Stimulated activated CD4-positive, alpha-beta T cell treated with anti-CD3 and anti-CD28 coated beads, Interleukin-1b, Interleukin-23, amount 100 ng/mL, for 24 hours (primary cell): ENCODE results near the gene TEN1.
"Not testable (repeated sequence)": the region's sequence is repeated elsewhere in the genome, so short reads cannot be mapped to it uniquely, and the experiment has no call there.

ENCODE experiments used
- DNase-seq, 4 experiments: peaks; one replicate each; pipeline ENCODE4 v3.0.0-alpha.2; 2020; ENCODE audit warnings: low read depth in 4 of 4, low spot score in 1 of 4

TEN1 gene

DNA sequence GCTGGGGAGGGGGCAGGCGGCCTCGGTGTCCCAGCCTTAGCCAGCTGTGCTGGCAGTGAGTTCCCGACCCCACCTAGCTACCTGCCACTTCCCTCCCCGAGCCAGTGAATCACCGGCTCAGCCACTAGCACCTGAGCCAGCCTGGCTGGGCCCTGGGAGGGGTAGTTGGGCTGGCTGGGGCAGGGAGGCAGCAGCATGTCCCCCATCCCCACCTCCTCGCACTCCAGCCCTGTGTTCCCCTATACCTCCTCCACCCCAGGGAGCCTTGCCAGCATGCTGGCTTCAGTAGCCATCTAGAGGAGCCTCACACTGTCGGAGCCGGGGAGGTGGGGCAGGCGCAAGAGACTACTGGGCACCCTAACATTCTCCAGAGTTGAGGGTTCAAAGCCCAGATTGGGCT is 45.3 kb downstream of the TEN1 start:
- DNase-seq: no peak

DNA sequence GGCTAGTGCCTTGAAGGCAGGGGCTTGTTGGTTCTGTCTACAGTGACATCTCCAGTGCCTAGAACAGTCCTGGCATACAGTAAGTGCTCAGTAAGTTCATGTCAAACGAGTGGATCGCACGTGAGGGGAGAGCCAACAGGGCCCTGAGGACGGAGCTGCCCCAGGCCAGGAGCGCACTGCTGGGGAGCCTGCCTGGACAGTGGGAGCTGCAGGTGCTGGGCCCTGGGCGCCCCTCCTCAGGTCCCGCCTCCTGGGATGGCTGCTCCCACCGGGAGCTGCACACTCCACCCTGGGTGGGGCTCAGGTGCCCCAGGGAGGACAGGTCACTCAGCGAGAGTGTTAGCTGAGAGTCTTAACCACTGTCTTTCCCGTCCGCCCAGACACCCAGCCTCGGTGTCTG is 46.3 kb downstream of the TEN1 start:
- DNase-seq: no peak

DNA sequence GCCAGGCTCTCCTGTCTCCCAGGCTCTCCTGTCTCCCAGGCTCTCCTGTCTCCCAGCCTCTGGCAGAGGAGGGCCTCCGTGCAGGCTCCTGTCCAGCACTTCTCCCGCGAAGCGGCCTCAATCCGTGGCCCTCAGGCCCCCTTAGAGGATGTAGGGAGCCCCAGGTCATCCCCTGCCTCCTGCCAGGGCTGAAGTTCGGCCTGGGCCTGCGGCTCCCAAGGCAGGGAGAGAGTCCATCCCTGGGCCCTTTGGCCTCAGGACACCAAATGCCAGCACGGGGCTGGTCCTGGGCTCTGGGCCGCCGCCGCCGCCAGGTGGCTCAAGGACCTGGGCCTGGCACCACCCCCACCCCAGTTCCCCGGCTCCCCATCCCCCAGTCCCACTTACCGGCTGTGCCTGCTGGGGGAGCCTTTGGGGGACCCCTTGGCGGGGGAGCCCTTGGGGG is 47.7 kb downstream of the TEN1 start:
- no peak for DNase-seq

DNA sequence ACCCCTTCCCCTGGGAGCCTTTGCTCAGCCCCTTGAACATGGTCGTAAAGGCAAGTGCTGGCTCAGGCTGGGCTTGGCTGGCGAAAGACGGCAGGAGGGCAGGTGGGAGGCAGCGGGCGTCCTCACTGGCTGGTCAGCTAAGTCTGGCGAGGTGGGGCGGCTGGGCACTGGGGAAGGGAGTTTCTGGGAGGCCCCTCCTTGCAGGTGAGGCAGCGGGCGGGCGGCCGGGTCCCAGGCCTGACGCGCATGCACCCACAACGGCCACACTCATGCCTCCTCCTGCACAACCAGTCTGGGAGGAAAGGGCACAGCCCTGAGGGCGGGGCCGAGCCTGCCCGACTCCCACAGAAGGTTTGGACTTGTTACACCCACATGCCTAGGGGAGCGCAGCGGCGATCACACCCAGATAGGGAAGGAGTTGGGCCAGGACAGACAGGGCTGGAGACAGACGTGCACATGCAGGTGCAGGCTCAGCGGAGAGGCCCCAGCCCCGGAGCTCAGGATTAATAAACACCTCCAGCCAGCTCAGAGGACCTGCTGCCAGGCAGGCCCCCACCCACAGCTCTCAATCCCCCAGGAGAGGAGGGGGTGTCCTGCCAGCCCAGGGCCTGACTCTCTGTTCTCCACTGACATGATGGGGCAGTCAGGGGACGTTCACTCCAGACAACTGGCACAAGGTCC is 48.3 kb downstream of the TEN1 start, which contains the start of gene EVPL:
Gene EVPL, minus strand, starts transcription at position 148 of the 681 bp plus-strand sequence. Its CDS starts 108 bp downstream, at position 40.
- DNase-seq: no peak

DNA sequence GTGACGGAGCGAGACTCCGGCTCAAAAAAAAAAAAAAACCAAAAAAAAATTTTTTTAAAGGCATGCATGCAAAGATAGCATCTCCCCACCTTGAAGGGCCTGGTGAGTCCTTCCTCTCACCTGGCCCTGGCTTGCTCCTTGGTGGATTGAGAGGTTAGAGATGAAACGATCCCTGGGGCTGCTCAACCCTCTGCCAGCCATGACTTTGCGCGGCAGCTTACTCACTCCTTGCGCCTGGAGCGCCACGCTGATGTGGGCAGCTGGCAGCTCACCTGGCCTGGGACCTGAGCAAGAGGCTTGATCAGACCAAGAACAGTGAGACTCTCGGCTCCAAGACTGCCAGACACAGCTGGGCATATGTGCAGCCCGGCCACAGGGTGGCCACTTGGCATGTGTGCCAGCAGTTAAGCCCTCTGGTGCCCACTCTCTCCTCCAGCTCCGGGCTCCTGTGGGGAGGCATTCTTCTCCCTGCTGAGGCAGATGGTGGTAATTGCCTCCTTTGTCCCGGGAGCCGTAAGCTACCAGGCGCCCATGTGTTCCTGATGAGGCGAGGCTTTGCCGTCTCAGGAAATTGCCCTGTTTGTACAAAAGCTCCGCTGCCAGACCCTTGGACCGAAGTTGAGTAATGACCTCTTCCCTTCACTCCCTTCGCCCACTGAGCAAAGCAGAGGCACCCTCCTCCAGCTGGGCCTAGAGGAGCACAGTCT is 53.2 kb downstream of the TEN1 start:
- DNase-seq: no peak

DNA sequence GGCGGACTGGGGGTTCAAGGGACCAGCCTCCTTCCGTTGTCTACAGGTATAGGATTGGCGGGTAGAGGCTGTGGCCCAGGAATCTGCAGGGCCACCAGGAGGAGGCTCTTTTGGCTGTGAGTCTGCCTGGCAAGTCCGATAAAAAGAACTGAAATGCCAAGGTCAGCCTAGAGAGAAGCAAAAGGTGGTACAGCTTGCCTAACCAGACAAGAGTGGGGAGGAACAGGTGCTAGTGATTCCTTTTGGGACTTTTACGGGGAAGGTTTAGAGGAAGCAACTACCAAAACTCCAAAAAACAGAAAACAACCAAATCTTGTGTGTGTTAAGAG is 53.7 kb downstream of the TEN1 start:
- DNase-seq: no peak

DNA sequence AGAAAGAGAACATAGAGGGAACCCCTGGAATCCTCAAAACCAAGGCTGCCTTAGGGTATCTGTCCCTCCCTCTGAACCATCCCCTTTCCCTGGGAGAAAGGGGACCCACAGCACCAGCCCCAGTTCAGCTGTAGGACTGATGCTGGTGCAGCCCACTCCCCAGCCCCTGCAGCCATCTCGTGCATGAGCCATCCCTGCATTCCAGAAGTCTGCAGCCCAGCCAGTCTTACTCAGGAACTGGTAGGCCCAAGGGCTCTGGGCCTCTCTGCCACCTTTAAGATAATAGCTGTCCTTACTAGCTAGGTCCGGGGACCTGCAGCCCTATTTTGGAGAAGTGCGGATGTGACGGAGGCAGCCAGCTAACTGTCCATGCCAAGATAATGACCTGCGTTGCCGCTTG is 54.1 kb downstream of the TEN1 start:
- DNase-seq: no peak

DNA sequence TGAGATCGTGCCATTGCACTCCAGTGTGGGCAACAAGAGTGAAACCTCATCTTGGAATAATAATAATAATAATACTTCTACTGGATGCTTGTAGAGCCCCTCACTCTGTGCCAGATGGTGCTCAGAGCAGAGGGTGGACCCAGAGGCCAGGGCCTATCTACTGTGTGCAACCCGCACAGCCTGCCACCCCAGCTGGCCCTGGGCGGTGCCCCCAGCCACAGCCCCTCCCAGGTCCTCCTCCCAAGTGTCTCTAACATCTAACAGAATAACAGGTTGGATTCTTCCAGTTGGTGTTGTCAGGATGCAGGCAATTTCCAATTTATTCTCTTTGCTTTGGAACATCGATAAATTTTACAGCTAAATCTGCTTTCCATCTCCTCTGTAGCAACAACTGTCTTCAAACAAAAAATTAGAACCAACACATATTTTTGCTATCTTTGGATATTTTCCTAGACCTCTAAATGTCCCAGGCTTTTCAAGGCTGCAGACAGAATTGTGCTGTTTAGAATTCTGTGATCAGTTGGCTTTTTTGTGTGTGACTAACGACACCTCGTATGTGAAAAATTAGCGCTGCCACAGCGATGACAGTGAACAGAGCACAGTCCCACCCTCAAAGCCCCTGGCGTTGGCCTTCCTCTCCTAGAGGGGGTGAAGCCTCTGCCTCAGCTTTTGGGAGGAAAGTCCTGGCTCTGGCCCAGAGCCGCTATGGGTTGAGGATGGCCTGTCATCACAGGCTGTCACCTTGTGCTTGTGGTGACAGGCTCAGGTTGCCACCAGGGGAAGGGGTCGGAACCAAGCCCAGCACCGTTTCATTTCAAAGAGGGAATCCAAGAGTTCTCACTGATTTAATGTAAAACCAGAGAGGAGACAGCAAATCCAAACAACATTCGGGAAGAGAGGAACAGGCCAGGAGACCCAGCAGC is 55.6 kb downstream of the TEN1 start:
- no peak for DNase-seq

DNA sequence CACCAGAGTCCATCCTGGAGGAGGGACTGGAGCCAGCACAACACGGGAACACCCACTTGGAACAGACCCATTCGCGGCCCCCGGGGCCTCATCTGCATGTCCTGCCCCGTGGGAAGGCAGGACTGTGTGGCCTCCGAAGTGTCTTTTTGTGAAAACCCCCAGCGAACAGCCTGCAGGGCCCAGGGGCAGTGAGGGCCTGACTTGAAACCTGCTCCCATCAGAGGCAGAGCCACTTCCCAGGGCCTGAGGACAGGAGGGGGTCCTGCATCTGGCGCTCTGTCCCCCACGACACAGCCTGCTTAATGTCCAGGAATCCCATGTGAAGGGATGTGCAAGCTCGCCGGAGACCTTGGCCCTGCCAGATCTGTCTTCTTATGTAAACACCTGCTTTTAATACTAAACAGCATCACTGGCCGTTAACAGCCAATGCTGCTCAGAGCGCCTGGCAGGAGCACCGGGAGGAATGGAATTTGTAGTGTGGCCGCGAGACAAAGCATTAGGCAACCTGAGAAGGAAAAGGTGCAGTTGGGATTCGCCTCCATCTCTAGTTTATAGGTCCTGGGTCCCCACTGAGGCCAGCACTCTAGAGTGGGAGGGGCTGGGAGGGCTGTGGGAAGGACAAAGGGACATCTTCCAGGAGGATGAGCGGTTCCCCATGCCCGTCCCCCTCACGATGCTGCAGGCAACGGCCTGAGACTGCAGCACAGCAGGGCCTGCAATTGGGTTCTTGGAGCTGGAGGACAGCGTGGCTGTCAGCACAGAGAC is 57.6 kb downstream of the TEN1 start:
- no peak for DNase-seq

DNA sequence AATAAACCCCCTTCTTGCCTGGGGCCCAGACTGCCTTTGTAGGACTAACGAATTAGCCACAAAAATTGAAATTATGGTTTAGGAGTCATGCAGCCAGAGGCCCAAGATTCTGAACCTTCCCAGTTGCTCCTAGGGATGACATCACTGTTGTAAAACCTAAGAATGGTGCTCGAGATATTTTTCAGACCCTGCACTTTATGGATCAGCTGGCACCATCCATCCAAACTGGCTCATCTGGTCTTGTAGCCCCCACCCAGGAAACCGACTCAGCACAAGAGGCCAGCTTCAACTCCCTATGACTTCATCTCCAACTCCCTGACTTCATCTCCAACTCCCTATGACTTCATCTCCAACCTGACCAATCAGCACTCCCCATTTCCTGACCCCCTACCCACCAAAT is 59.0 kb downstream of the TEN1 start:
- no peak for DNase-seq

DNA sequence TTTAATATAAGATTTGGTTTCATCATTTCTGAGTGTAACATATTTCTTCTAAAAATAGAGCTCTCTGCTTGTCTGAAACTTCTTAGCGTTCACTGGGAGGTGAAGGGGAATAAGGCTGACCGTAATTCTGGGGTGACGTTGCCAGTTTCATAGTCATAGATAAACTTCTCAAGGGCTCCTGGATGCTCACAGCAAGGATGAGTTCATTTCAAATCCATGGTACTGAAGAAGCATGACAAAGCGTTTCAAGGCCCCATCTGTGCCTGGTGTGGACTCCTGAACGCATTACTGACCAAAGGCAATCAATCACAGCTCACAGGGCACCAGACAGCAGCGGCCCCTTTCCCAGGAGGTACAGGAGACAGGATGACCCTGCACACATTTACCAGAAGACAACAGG is 60.1 kb downstream of the TEN1 start:
- DNase-seq: no peak

DNA sequence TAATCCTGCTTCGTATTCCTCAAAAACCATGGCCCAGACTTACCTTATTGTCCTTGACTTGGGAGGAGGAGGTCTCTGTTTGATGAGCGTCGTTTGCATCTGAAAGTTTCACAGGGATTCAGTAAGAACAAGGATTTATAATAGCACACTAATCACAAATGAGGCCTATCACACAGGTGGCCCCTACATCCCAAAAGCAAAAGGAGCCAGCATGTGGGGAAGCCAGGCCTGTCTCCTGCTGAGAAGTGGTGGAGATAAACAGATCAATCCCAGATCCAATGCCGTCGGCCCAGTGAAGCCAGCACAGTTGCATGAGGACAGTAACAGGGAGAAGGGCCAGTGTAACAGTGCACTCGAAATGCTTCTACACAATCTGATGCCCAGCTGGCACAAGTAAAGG is 61.3 kb downstream of the TEN1 start:
- DNase-seq: no peak

DNA sequence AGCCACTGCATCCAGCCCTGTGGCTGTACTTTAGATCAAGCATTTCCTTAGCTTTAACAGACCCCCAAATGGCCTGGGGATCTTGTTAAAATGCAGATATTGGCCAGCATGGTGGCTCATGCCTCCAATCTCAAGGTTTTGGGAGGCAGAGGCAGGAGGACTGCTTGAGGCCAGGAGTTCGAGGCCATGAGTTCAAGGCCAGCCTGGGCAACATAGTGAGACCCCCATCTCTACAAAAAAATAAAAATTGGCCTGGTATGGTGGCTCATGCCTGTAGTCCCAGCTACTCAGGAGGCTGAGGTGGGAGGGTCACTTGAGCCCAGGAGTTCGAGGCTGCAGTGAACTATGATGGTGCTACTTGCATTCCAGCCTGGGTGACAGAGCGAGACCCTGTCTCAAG is 63.8 kb downstream of the TEN1 start:
- DNase-seq: not testable (repeated sequence)

DNA sequence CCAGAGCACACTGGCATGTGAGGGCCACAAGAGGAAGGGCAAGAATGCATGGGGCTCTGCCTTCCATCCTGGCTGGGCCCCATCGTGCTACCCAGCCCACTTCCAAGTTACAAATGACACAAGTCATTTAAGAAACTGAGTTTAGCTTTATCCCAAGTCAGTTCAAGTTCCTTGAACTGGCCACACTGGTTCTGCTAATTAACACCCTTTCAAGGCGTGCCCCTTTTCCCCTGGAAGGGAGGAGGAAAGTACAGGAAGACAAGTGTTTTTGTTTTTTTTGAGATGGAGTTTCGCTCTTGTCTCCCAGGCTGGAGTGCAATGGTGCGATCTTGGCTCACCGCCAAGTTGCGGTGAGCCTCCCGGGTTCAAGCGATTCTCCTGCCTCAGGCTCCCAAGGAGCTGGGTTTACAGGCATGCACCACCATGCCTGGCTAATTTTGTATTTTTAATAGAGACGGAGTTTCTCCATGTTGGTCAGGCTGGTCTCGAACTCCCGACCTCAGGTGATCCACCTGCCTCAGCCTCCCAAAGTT is 65.5 kb downstream of the TEN1 start:
- not testable (repeated sequence) for DNase-seq

DNA sequence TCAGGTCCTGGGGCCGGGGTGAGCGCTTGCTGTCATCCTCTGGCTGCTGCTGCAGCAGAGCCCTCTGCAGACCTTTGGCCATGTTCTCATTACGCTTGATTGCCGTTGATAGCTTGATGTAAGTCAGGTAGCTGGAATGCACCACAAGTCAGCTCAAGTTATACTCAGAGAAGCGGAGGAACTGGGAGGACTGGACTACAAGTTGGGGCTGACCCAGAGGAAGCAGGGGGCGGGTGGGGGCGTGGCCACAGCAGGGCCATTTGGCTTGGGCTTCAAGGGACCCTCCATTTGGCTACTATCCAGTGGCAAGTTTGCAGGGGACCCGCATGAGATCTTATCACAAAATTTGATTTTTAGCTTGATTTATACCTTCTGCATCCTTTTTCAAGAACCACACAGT is 67.0 kb downstream of the TEN1 start:
- no peak for DNase-seq

DNA sequence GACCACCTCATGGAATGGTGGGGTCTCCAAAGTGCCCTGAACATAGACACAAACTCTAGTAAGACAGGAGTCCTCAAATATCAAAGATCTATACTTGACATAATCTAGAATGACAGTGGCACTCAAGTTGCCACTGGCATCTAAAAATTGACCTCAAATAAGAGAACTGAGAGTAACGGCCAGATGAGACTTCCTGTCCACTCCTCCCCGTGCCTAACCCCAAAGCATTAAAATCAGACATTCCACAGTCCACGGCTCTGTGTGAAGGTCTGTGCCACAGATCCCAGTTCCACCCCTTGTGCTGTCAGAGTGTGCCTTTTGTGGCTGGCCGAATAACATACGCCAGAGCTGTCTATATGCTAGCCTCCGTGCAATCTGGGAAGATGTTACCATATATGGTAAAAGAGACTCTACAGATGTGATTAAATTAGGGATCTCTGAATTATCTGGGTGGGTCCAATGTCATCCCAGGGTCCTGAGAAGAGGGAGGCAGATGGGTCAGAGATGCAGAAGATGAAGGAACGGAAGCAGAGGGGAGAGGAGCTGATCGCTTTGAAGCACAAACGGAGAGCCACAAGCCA is 69.1 kb downstream of the TEN1 start:
- no peak for DNase-seq

DNA sequence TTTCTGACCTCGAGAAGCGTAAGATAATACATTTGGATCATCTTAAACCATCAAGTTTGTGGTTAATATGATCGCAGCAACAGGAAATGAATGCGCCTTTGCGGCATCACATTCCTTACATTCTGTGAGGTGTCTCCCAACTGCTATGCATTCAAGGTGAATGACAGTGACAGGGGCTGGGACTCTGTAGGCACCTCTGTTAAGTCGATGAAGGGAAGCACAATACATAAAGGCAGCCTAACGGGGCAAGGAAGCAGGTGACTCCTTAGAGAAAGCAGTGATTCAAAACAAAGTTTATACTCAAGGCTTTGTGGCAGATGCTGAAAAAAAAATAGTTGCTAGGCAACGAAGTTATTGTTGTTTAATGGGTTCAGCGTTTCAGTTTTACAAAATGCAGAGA is 69.7 kb downstream of the TEN1 start:
- no peak for DNase-seq

DNA sequence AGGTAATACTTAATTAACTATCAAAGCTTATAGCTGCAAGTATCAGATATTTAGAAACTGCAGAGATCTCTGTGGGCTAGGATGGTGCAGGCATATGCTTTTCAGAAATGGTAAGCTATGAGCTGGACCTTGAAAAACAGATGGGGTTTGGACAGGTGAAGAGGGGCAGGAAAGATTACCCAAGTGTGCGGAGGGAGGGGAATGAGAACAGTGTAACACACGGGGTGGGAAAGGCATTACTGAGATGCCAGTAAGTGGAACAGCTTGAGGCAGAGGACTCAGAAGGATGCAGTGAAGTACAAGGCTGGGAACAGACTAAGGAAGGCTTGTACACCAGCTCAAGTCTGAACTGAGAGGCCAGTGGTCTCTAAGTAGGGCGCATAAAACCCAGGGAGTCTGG is 70.2 kb downstream of the TEN1 start:
- DNase-seq: no peak

DNA sequence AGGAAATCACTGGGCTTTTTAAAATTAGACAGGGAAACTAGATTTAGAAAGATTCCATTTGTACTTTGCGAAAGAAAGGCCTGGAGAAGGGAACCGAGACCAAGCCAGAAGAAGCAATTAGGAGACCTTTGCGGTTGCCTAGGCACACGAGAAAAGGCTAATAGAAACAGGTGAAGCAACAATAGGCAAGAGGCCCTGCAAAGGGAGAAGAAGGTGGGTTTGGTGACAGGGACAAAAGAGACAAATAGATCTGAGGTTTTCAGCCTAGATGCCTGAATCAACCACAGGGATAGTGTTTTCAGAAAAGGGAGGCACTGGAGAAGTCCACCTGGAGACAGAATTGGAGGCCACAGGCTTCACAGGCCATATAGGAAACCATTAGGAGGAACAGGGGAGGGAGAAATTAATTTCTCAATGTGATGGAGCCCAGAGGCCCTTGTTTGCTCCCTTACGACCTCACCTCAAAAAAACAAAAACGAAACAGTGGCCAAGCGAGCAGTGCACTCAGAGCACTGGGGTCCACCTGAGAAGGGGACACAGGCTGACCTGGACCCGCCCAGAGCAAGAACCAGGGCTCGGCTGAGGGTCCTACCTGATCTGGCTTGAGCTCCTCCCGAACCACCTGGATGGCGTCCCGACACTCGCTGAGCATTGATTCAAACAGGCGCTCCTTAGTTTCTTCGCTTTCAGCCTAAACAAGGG is 70.9 kb downstream of the TEN1 start:
- no peak for DNase-seq
